GM18951 (cell line): ENCODE measurements around the gene CAMTA2.

Experiments used
- POLR2A ChIP-seq: IDR thresholded peaks from 4 replicates; pipeline ENCODE4 v1.6.1; 2011; ENCODE audit warnings: mild to moderate bottlenecking; ENCODE audit not compliant: insufficient read length, insufficient read depth; ENCODE audit errors: extremely low read depth
- in situ Hi-C: fragments of 300-500 bp; cut with MboI; formaldehyde crosslinking; loops from one replicate; pipeline ENCODE4 v1.12.0; 2022; ENCODE audit warnings: low sequenced_read_pairs, mixed read lengths, inconsistent platforms; ENCODE audit not compliant: unreplicated experiment

Gene CAMTA2

GRCh38 chr17:4944554-4945175 is 42.8 kb downstream of the CAMTA2 start:
- in situ Hi-C loops: no loop called here

GRCh38 chr17:4944163-4944553 is 43.3 kb downstream of the CAMTA2 start:
- in situ Hi-C loops: no loop called here
- peak; percentile 33 for TF ChIP-seq POLR2A

More at GRCh38 chr17:4944554-4945175, 42.8 kb downstream of the CAMTA2 start:
- no peak for TF ChIP-seq POLR2A

GRCh38 chr17:4942760-4943508 is 44.5 kb downstream of the CAMTA2 start:
- no peak for TF ChIP-seq POLR2A
- in situ Hi-C loops: no loop called here

GRCh38 chr17:4941319-4941610 is 46.2 kb downstream of the CAMTA2 start:
- TF ChIP-seq POLR2A: no peak
- in situ Hi-C loops: no loop called here

GRCh38 chr17:4940555-4941318 is 46.7 kb downstream of the CAMTA2 start:
- no peak for TF ChIP-seq POLR2A
- in situ Hi-C loops: no loop called here

GRCh38 chr17:4939796-4940554 is 47.5 kb downstream of the CAMTA2 start, which contains the start of the genes RNF167 and SLC25A11:
Gene RNF167, plus strand, starts transcription at chr17:4940268. Its CDS starts 642 bp downstream, at chr17:4940910.
Gene SLC25A11, minus strand, starts transcription at chr17:4940046. Its CDS starts 136 bp downstream, at chr17:4939910.
- in situ Hi-C loops: no loop called here

GRCh38 chr17:4939546-4939795 is 48.0 kb downstream of the CAMTA2 start:
- in situ Hi-C loops: no loop called here
- TF ChIP-seq POLR2A: no peak

More at GRCh38 chr17:4939796-4940554, 47.5 kb downstream of the CAMTA2 start, which contains the start of the genes RNF167 and SLC25A11:
- peak; percentile 97 for TF ChIP-seq POLR2A

- in situ Hi-C loops: no loop called here
- TF ChIP-seq POLR2A: no peak
Measured at GRCh38 chr17:4938688-4939545, 48.6 kb downstream of the CAMTA2 start.

- TF ChIP-seq POLR2A: no peak
- in situ Hi-C loops: no loop called here
Measured at GRCh38 chr17:4938069-4938491, 49.4 kb downstream of the CAMTA2 start.

- in situ Hi-C loops: no loop called here
- TF ChIP-seq POLR2A: no peak
Measured at GRCh38 chr17:4937553-4937952, 49.9 kb downstream of the CAMTA2 start.

GRCh38 chr17:4936436-4936835 is 51.0 kb downstream of the CAMTA2 start:
- no peak for TF ChIP-seq POLR2A
- in situ Hi-C loops: no loop called here

- in situ Hi-C loops: no loop called here
Measured at GRCh38 chr17:4935650-4936049, 51.8 kb downstream of the CAMTA2 start.

More at GRCh38 chr17:4935650-4936049, 51.8 kb downstream of the CAMTA2 start:
- no peak for TF ChIP-seq POLR2A
